GM12878 (cell line): Measurements from ENCODE around the gene ACTR1B. TPM values are rescaled to one million over a fixed set of nuclear protein-coding genes. Genes with fewer than 3 reads are reported as not detected.

Experiments
- ATAC-seq: fragments of 200-7000 bp; cut with Tn5 transposase; 3 replicates; pipeline ENCODE4 v1.9.1; 2020; ENCODE audit warnings: mild to moderate bottlenecking, moderate library complexity
- BruUV-seq: library from RNA; stranded (reverse); fragments of 400-500 nt; replicated peaks from 2 replicates; lab custom pipeline; 2021; lab: Mats Ljungman, UMichigan
- CTCF ChIA-PET: fragments of 300-600 bp; sonication (Branson Sonifier 250); formaldehyde crosslinking; extraction: SDS; loops from one replicate; lab custom pipeline; 2021; ENCODE audit warnings: inconsistent platforms; lab: Yijun Ruan, JAX
- POLR2A ChIA-PET: fragments of 350-600 bp; formaldehyde crosslinking; extraction: SDS; loops from one replicate; lab custom pipeline; 2021; ENCODE audit warnings: inconsistent platforms; lab: Charles Lee
- RAD21 ChIA-PET: fragments of 300-600 bp; sonication (Branson Sonifier 250); formaldehyde crosslinking; loops from one replicate; lab custom pipeline; 2023; ENCODE audit warnings: antibody characterized with exemption; ENCODE audit not compliant: unreplicated experiment; lab: Charles Lee
- SMC1A ChIA-PET: fragments of 300-600 bp; sonication (Branson Sonifier 250); formaldehyde crosslinking; loops from one replicate; lab custom pipeline; 2023; ENCODE audit not compliant: unreplicated experiment, uncharacterized antibody; lab: Charles Lee
- DNase-seq: peaks from one replicate; pipeline ENCODE4 v3.0.0-alpha.2; 2011; ENCODE audit warnings: low read depth, low spot score
- FAIRE-seq: peaks from 3 replicates; lab custom pipeline; 2011; peaks lifted over from hg19 to GRCh38; lab: Jason Lieb, UNC
- H2AFZ ChIP-seq: 2 replicates; pipeline ENCODE4 v1.6.0; 2011; ENCODE audit warnings: low read depth, low read length, control low read depth; ENCODE audit not compliant: control insufficient read depth
- H3K27ac ChIP-seq: 2 replicates; pipeline ENCODE4 v1.5.1; 2011; ENCODE audit warnings: control low read depth; ENCODE audit not compliant: control insufficient read depth, insufficient read depth
- H3K27me3 ChIP-seq, 2 experiments: replicated peaks in 1 of 2; 2 replicates each; pipeline versions ENCODE4 v1.6.0 to v1.6.1; 2011; ENCODE audit warnings: low read length in 1 of 2; ENCODE audit not compliant: control insufficient read depth in 2 of 2, insufficient read depth in 2 of 2
- H3K36me3 ChIP-seq, 2 experiments: 2 replicates each; pipeline ENCODE4 v1.5.1; 2011; ENCODE audit warnings: low read length in 1 of 2; ENCODE audit not compliant: control insufficient read depth in 2 of 2, insufficient read depth in 2 of 2
- H3K4me1 ChIP-seq: 2 replicates; pipeline ENCODE4 v1.6.1; 2011; ENCODE audit warnings: mild to moderate bottlenecking, low read length, moderate library complexity, mixed read lengths; ENCODE audit not compliant: control insufficient read depth, insufficient read depth
- H3K4me2 ChIP-seq: 2 replicates; pipeline ENCODE4 v1.6.0; 2011; ENCODE audit warnings: control low read depth; ENCODE audit not compliant: control insufficient read depth, insufficient read depth
- H3K4me3 ChIP-seq: fragments of 200-600 bp; sonication (generic); 2 replicates; pipeline ENCODE4 v1.5.1; 2016
- H3K79me2 ChIP-seq: 2 replicates; pipeline ENCODE4 v1.6.0; 2011; ENCODE audit warnings: low read length; ENCODE audit not compliant: control insufficient read depth, insufficient read depth
- H3K9ac ChIP-seq: 2 replicates; pipeline ENCODE4 v1.8.0; 2011; ENCODE audit warnings: low read length, control low read depth, mixed read lengths; ENCODE audit not compliant: control insufficient read depth, insufficient read depth
- H3K9me3 ChIP-seq: replicated peaks from 3 replicates; pipeline ENCODE4 v1.5.1; 2011; ENCODE audit warnings: mild to moderate bottlenecking, low read length; ENCODE audit not compliant: control insufficient read depth, insufficient read depth
- H4K20me1 ChIP-seq: 2 replicates; pipeline ENCODE4 v1.6.0; 2011; ENCODE audit not compliant: control insufficient read depth, insufficient read depth
- ASH2L ChIP-seq: fragments of 300-600, 200-600 bp; sonication (generic); IDR thresholded peaks from 2 replicates; pipeline ENCODE4 v1.6.1; 2017; ENCODE audit warnings: low read depth, mild to moderate bottlenecking, borderline replicate concordance
- NFIC ChIP-seq: IDR thresholded peaks from 2 replicates; pipeline ENCODE4 v1.6.1; 2012; ENCODE audit warnings: low read depth, mild to moderate bottlenecking, inconsistent platforms, low read length, moderate library complexity
- POLR2A ChIP-seq: IDR thresholded peaks from 2 replicates; pipeline ENCODE4 v1.6.1; 2011; ENCODE audit warnings: low read depth, mild to moderate bottlenecking, low read length
- SMAD1 ChIP-seq: fragments of 450-650 bp; IDR thresholded peaks from 2 replicates; pipeline ENCODE4 v1.6.1; 2018; ENCODE audit warnings: mild to moderate bottlenecking, low read depth; ENCODE audit not compliant: partially characterized antibody
- SMARCA5 ChIP-seq: fragments of 450-650 bp; IDR thresholded peaks from 2 replicates; pipeline ENCODE4 v1.6.1; 2017; ENCODE audit warnings: mild to moderate bottlenecking
- SREBF2 ChIP-seq: IDR thresholded peaks from 2 replicates; pipeline ENCODE4 v1.6.1; 2012; ENCODE audit warnings: mild to moderate bottlenecking, low read length
- ZNF592 ChIP-seq: fragments of 450-650 bp; IDR thresholded peaks from 2 replicates; pipeline ENCODE4 v1.6.1; 2017; ENCODE audit warnings: mild to moderate bottlenecking, moderate library complexity
- WGBS: methylation state at CpG from one replicate; pipeline ENCODE4 v1.1.6; 2016; ENCODE audit warnings: low lambda C conversion rate; ENCODE audit not compliant: insufficient replicate concordance, insufficient coverage; ENCODE audit errors: missing lambda C conversion rate; 5-methylcytosine and 5-hydroxymethylcytosine counted together
- in situ Hi-C: fragments of 300-500 bp; cut with MboI; formaldehyde crosslinking; loops from 9 replicates; pipeline ENCODE4 v1.14.3; 2018; ENCODE audit warnings: mixed read lengths
- intact Hi-C: fragments of 100-400 bp; cut with micrococcal nuclease; formaldehyde crosslinking; loops from one replicate; pipeline ENCODE4 v1.14.2; 2022; ENCODE audit not compliant: unreplicated experiment
- polyA plus RNA-seq, 11 experiments: library from polyadenylated mRNA; depleted of rRNA in 4 of 11; unstranded in 6 of 11; stranded (reverse) in 5 of 11; fragments of >200 nt; fragmentation: Nextera tagmentation in 4 of 11; fragmentation: Illumina TruSeq in 1 of 11; extraction: Ambion mirVana in 4 of 11; extraction: Trizol in 1 of 11; gene quantifications; 1 replicate in 1 of 11; 2 replicates in 10 of 11; pipeline versions ENCODE4 v1.2.1 to v1.2.3, GENCODE V29; 2011 to 2016; ENCODE audit warnings: inconsistent platforms in 2 of 11, missing spikeins in 2 of 11, low read depth in 1 of 11
- total RNA-seq, 4 experiments: library from RNA; depleted of rRNA in 3 of 4; stranded (reverse); fragments of >200 nt in 3 of 4; fragmentation: Illumina TruSeq in 1 of 4; extraction: Trizol in 1 of 4; gene quantifications; 2 replicates each; pipeline versions ENCODE4 v1.2.1 to v1.2.3, GENCODE V29; 2013 to 2021

ACTR1B gene
- total and polyA plus RNA-seq, 10 of the 15 experiments (the other 5 are each of a cell fraction or from before 2014, with no cell fraction given) = 1.3 to 62.8 (median 44.8) TPM

GRCh38 chr2:97706112-97706511, 42.3 kb upstream of the ACTR1B start (continued):
- TF ChIP-seq SMARCA5 (no peak), ASH2L (no peak), SREBF2 (no peak), SMAD1 (no peak), NFIC (no peak)

GRCh38 chr2:97704989-97705388, 41.1 kb upstream of the ACTR1B start:
- no peak for DNase-seq
- no peak for TF ChIP-seq POLR2A
- TF ChIP-seq ZNF592 = no peak
- TF ChIP-seq, all 136 proteins: peak for 0
- in situ Hi-C loops (loop anchor here (5.0 kb wide), 2 partner anchors 118 to 682 kb away; partner anchors contain the start of gene ANKRD36B), intact Hi-C loops (loop anchor here (10.0 kb wide), 1 partner anchor 480 kb away; no protein-coding TSS in a partner anchor)
- H3K27ac ChIP-seq = no peak overlapping the region
- no peaks in the 10 kb centered on the region for H3K79me2 ChIP-seq
- no peaks in the 10 kb centered on the region for H3K9me3 ChIP-seq
- H3K4me2 ChIP-seq = no peak overlapping the region
- H3K27me3 ChIP-seq = no peaks in the 10 kb centered on the region
- ATAC-seq = no peak
- SMC1A ChIA-PET = no interaction called here
- no peak for FAIRE-seq
- no peaks in the 10 kb centered on the region for H3K4me1 ChIP-seq
- H3K36me3 ChIP-seq = no peaks in the 10 kb centered on the region
- CTCF ChIA-PET = no interaction called here
- POLR2A ChIA-PET = no interaction called here
- RAD21 ChIA-PET = no interaction called here
- H4K20me1 ChIP-seq = no peaks in the 10 kb centered on the region
- BruUV-seq = no TSS peak
- whole genome bisulfite sequencing = 13% methylated on average over 5 of the region's 5 CpGs
- no peak overlapping the region for H2AFZ ChIP-seq
- no peak overlapping the region for H3K4me3 ChIP-seq
- H3K9ac ChIP-seq = no peak overlapping the region
